SK-N-SH treated with all-trans-retinoic acid at 6 μM for 48 hours (cell line): ENCODE measurements around the gene ZNF107.

Experiments
- ATAC-seq: fragments of 200-7000 bp; cut with Tn5 transposase; 3 replicates; pipeline ENCODE4 v1.9.1; 2020; ENCODE audit warnings: mild to moderate bottlenecking, moderate library complexity
- ARNTL ChIP-seq: fragments of 450-650 bp; formaldehyde crosslinking; IDR thresholded peaks from 2 replicates; pipeline ENCODE4 v1.5.0; 2020; ENCODE audit warnings: low read depth, mild to moderate bottlenecking, moderate library complexity, borderline replicate concordance
- BACH2 ChIP-seq: fragments of 250-450 bp; sonication (Bioruptor Pico); IDR thresholded peaks from 2 replicates; pipeline ENCODE4 v1.9.0; 2021; ENCODE audit warnings: mild to moderate bottlenecking, borderline replicate concordance
- CSDC2 ChIP-seq: fragments of 250-450 bp; sonication (Bioruptor Pico); IDR thresholded peaks from 2 replicates; pipeline ENCODE4 v1.5.0; 2020; ENCODE audit warnings: mild to moderate bottlenecking, moderate library complexity
- ESRRG ChIP-seq: fragments of 250-450 bp; sonication (Bioruptor Pico); IDR thresholded peaks from 2 replicates; pipeline ENCODE4 v1.6.1; 2021; ENCODE audit warnings: mild to moderate bottlenecking
- GLIS3 ChIP-seq: fragments of 250-450 bp; sonication (Bioruptor Pico); IDR thresholded peaks from 2 replicates; pipeline ENCODE4 v1.5.0; 2020; ENCODE audit warnings: mild to moderate bottlenecking, moderate library complexity
- ISL1 ChIP-seq: fragments of 250-450 bp; sonication (Bioruptor Pico); IDR thresholded peaks from 2 replicates; pipeline ENCODE4 v2.1.2; 2022; ENCODE audit warnings: mild to moderate bottlenecking, moderate library complexity
- OSR1 ChIP-seq: fragments of 250-450 bp; sonication (Bioruptor Pico); IDR thresholded peaks from 2 replicates; pipeline ENCODE4 v1.8.0; 2022; ENCODE audit warnings: moderate library complexity, mild to moderate bottlenecking, inconsistent platforms
- PPARA ChIP-seq: fragments of 250-450 bp; sonication (Bioruptor Pico); IDR thresholded peaks from 2 replicates; pipeline ENCODE4 v1.5.0; 2020; ENCODE audit warnings: mild to moderate bottlenecking, borderline replicate concordance
- RARB ChIP-seq: fragments of 250-450 bp; sonication (Bioruptor Pico); IDR thresholded peaks from 2 replicates; pipeline ENCODE4 v1.8.0; 2021; ENCODE audit warnings: mild to moderate bottlenecking, moderate library complexity
- SNAI2 ChIP-seq: fragments of 250-450 bp; sonication (Bioruptor Pico); IDR thresholded peaks from 2 replicates; pipeline ENCODE4 v1.5.0; 2020; ENCODE audit warnings: mild to moderate bottlenecking, moderate library complexity
- TCF4 ChIP-seq: fragments of 250-450 bp; sonication (Bioruptor Pico); IDR thresholded peaks from 2 replicates; pipeline ENCODE4 v1.8.0; 2021; ENCODE audit warnings: mild to moderate bottlenecking, moderate library complexity, borderline replicate concordance
- TOX ChIP-seq: fragments of 250-450 bp; sonication (Bioruptor Pico); IDR thresholded peaks from 2 replicates; pipeline ENCODE4 v1.8.0; 2021; ENCODE audit warnings: mild to moderate bottlenecking, moderate library complexity, borderline replicate concordance
- ZC3H10 ChIP-seq: fragments of 250-450 bp; sonication (Bioruptor Pico); IDR thresholded peaks from 2 replicates; pipeline ENCODE4 v1.5.1; 2021; ENCODE audit warnings: mild to moderate bottlenecking, moderate library complexity
- ZFP3 ChIP-seq: fragments of 250-450 bp; sonication (Bioruptor Pico); IDR thresholded peaks from 2 replicates; pipeline ENCODE4 v1.5.0; 2020; ENCODE audit warnings: mild to moderate bottlenecking, moderate library complexity
- ZFP30 ChIP-seq: fragments of 450-650 bp; formaldehyde crosslinking; IDR thresholded peaks from 2 replicates; pipeline ENCODE4 v1.5.0; 2022; ENCODE audit warnings: mild to moderate bottlenecking, moderate library complexity
- ZNF565 ChIP-seq: fragments of 450-650 bp; formaldehyde crosslinking; conservative IDR thresholded peaks from 2 replicates; pipeline ENCODE4 v1.5.0; 2020; ENCODE audit warnings: low read depth, mild to moderate bottlenecking, moderate library complexity
- ZNF70 ChIP-seq: fragments of 450-650 bp; formaldehyde crosslinking; IDR thresholded peaks from 2 replicates; pipeline ENCODE4 v1.5.0; 2020; ENCODE audit warnings: mild to moderate bottlenecking, moderate library complexity
- ZNF8 ChIP-seq: fragments of 450-650 bp; formaldehyde crosslinking; IDR thresholded peaks from 2 replicates; pipeline ENCODE4 v1.5.0; 2020; ENCODE audit warnings: mild to moderate bottlenecking, moderate library complexity
- TF ChIP-seq, protein P1 (sequence below): fragments of 250-450 bp; sonication (Bioruptor Pico); IDR thresholded peaks from 2 replicates; pipeline ENCODE4 v1.5.0; 2020; ENCODE audit warnings: mild to moderate bottlenecking, moderate library complexity
- TF ChIP-seq, protein P2 (sequence below): fragments of 250-450 bp; sonication (Bioruptor Pico); IDR thresholded peaks from 2 replicates; pipeline ENCODE4 v1.5.1; 2020; ENCODE audit warnings: low read depth, mild to moderate bottlenecking, moderate library complexity
- TF ChIP-seq, protein P3 (sequence below): fragments of 250-450 bp; sonication (Bioruptor Pico); IDR thresholded peaks from 2 replicates; pipeline ENCODE4 v1.5.1; 2021; ENCODE audit warnings: mild to moderate bottlenecking, moderate library complexity
- TF ChIP-seq, protein P4 (sequence below): fragments of 250-450 bp; sonication (Bioruptor Pico); IDR thresholded peaks from 2 replicates; pipeline ENCODE4 v1.8.0; 2020; ENCODE audit warnings: mild to moderate bottlenecking, moderate library complexity, borderline replicate concordance
- TF ChIP-seq, protein P5 (sequence below): fragments of 250-450 bp; sonication (Bioruptor Pico); IDR thresholded peaks from 2 replicates; pipeline ENCODE4 v1.8.0; 2021; ENCODE audit warnings: low read depth, mild to moderate bottlenecking, moderate library complexity, borderline replicate concordance

ZNF107 gene

DNA sequence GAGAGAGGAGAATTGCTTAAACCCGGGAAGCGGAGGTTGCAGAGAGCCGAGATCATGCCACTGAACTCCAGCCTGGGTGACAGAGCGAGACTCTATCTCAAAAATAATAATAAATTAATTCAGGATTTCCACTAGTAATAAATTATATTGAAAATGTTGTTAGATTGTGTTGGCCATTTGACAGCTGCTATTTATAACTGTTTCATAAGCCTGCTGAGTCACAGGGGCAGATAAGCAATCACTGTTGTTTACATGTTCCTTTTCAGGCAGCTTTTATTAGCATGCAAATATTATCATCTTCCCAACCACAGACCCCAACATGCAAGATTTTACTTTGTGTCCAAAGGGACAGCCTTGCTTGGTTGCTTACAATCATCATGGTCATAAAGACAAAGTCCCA, 78.7 kb downstream of the ZNF107 start:
- TF ChIP-seq ZNF565 (no peak), ZNF70 (no peak), ZC3H10 (CRISPR knock-in tag) (no peak), SNAI2 (CRISPR knock-in tag) (no peak), ZNF8 (no peak), GLIS3 (CRISPR knock-in tag) (no peak), ZFP30 (CRISPR knock-in tag) (no peak), BACH2 (CRISPR knock-in tag) (no peak), TOX (CRISPR knock-in tag) (no peak)
- TF ChIP-seq, protein P1, sequence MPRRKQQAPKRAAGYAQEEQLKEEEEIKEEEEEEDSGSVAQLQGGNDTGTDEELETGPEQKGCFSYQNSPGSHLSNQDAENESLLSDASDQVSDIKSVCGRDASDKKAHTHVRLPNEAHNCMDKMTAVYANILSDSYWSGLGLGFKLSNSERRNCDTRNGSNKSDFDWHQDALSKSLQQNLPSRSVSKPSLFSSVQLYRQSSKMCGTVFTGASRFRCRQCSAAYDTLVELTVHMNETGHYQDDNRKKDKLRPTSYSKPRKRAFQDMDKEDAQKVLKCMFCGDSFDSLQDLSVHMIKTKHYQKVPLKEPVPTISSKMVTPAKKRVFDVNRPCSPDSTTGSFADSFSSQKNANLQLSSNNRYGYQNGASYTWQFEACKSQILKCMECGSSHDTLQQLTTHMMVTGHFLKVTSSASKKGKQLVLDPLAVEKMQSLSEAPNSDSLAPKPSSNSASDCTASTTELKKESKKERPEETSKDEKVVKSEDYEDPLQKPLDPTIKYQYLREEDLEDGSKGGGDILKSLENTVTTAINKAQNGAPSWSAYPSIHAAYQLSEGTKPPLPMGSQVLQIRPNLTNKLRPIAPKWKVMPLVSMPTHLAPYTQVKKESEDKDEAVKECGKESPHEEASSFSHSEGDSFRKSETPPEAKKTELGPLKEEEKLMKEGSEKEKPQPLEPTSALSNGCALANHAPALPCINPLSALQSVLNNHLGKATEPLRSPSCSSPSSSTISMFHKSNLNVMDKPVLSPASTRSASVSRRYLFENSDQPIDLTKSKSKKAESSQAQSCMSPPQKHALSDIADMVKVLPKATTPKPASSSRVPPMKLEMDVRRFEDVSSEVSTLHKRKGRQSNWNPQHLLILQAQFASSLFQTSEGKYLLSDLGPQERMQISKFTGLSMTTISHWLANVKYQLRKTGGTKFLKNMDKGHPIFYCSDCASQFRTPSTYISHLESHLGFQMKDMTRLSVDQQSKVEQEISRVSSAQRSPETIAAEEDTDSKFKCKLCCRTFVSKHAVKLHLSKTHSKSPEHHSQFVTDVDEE, result no peak
- TF ChIP-seq, protein P2, sequence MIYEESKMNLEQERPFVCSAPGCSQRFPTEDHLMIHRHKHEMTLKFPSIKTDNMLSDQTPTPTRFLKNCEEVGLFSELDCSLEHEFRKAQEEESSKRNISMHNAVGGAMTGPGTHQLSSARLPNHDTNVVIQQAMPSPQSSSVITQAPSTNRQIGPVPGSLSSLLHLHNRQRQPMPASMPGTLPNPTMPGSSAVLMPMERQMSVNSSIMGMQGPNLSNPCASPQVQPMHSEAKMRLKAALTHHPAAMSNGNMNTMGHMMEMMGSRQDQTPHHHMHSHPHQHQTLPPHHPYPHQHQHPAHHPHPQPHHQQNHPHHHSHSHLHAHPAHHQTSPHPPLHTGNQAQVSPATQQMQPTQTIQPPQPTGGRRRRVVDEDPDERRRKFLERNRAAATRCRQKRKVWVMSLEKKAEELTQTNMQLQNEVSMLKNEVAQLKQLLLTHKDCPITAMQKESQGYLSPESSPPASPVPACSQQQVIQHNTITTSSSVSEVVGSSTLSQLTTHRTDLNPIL (CRISPR knock-in tag), result no peak
- no peak for ATAC-seq

DNA sequence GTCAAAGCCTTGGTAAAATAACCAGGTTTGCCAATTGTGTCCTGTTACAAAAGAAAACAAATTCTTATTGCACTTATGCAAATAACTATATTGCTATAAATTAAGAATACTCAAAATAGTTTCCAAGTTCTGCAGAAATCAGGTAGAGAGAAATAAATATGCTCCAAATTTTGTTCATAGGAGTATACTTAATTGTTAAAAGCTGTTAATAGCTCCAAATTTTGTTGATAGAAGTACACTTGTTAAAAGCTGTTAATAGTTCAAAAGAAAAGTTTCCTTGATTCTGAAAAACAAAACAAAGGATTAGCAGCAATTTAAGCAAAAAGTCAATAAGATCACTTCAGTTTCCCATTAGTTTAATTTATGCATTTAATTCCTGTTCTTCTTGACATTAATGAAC, 81.9 kb downstream of the ZNF107 start:
- ATAC-seq, result no peak
- TF ChIP-seq ESRRG (CRISPR knock-in tag) (no peak), GLIS3 (CRISPR knock-in tag) (no peak), TOX (CRISPR knock-in tag) (no peak), TCF4 (CRISPR knock-in tag) (no peak), OSR1 (no peak), ISL1 (no peak), ZNF565 (no peak), CSDC2 (no peak), ZFP3 (CRISPR knock-in tag) (no peak), ZC3H10 (CRISPR knock-in tag) (no peak), BACH2 (CRISPR knock-in tag) (no peak), ZNF70 (no peak)
- TF ChIP-seq, protein P3, sequence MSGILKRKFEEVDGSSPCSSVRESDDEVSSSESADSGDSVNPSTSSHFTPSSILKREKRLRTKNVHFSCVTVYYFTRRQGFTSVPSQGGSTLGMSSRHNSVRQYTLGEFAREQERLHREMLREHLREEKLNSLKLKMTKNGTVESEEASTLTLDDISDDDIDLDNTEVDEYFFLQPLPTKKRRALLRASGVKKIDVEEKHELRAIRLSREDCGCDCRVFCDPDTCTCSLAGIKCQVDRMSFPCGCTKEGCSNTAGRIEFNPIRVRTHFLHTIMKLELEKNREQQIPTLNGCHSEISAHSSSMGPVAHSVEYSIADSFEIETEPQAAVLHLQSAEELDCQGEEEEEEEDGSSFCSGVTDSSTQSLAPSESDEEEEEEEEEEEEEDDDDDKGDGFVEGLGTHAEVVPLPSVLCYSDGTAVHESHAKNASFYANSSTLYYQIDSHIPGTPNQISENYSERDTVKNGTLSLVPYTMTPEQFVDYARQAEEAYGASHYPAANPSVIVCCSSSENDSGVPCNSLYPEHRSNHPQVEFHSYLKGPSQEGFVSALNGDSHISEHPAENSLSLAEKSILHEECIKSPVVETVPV (CRISPR knock-in tag), result no peak

DNA sequence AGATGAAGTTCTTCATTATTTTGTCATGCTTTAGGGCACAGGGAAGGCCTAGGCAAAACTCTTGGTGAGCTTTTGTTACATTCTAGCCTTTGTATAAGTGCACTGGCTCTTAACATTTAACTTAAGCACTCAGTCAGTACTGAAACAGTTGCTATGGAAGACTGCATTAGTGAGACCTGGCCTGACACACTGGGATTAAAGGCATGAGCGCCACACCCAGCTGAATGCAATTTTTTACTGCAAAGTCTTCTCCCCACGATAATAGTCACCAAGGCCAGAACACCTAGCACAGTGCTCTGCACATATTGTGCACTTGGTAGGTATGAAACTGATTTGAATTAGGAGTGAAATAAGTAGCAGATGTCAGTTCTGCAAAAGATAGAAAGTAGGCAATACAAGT, 87.1 kb downstream of the ZNF107 start:
- no peak for TF ChIP-seq BACH2 (CRISPR knock-in tag)
- TF ChIP-seq, protein P2 (CRISPR knock-in tag), result no peak
- no peak for TF ChIP-seq ZC3H10 (CRISPR knock-in tag)
- no peak for TF ChIP-seq ZFP30 (CRISPR knock-in tag)
- TF ChIP-seq ZFP3 (CRISPR knock-in tag), result no peak
- TF ChIP-seq SNAI2 (CRISPR knock-in tag), result no peak
- no peak for TF ChIP-seq OSR1
- no peak for TF ChIP-seq ESRRG (CRISPR knock-in tag)
- TF ChIP-seq, protein P4, sequence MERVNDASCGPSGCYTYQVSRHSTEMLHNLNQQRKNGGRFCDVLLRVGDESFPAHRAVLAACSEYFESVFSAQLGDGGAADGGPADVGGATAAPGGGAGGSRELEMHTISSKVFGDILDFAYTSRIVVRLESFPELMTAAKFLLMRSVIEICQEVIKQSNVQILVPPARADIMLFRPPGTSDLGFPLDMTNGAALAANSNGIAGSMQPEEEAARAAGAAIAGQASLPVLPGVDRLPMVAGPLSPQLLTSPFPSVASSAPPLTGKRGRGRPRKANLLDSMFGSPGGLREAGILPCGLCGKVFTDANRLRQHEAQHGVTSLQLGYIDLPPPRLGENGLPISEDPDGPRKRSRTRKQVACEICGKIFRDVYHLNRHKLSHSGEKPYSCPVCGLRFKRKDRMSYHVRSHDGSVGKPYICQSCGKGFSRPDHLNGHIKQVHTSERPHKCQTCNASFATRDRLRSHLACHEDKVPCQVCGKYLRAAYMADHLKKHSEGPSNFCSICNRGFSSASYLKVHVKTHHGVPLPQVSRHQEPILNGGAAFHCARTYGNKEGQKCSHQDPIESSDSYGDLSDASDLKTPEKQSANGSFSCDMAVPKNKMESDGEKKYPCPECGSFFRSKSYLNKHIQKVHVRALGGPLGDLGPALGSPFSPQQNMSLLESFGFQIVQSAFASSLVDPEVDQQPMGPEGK (CRISPR knock-in tag), result no peak
- TF ChIP-seq, protein P5, sequence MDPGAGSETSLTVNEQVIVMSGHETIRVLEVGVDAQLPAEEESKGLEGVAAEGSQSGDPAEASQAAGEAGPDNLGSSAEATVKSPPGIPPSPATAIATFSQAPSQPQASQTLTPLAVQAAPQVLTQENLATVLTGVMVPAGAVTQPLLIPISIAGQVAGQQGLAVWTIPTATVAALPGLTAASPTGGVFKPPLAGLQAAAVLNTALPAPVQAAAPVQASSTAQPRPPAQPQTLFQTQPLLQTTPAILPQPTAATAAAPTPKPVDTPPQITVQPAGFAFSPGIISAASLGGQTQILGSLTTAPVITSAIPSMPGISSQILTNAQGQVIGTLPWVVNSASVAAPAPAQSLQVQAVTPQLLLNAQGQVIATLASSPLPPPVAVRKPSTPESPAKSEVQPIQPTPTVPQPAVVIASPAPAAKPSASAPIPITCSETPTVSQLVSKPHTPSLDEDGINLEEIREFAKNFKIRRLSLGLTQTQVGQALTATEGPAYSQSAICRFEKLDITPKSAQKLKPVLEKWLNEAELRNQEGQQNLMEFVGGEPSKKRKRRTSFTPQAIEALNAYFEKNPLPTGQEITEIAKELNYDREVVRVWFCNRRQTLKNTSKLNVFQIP (CRISPR knock-in tag), result no peak
- TF ChIP-seq TOX (CRISPR knock-in tag), result no peak
- no peak for TF ChIP-seq ISL1
- TF ChIP-seq ARNTL (CRISPR knock-in tag), result no peak
- no peak for TF ChIP-seq GLIS3 (CRISPR knock-in tag)
- no peak for TF ChIP-seq ZNF565
- no peak for TF ChIP-seq PPARA (CRISPR knock-in tag)
- TF ChIP-seq, protein P1, result no peak
- no peak for TF ChIP-seq ZNF8
- no peak for TF ChIP-seq RARB (CRISPR knock-in tag)
- no peak for TF ChIP-seq TCF4 (CRISPR knock-in tag)

More for the DNA sequence above, 87.1 kb downstream of the ZNF107 start:
- ATAC-seq, result no peak
